GM12873 (cell line): ENCODE measurements around the gene IDUA.

ENCODE experiments used
- TF ChIP-seq, protein P1 (sequence below): IDR thresholded peaks from 2 replicates; pipeline ENCODE4 v1.5.1; 2012; ENCODE audit warnings: low read depth, mild to moderate bottlenecking, moderate library complexity, low read length, control low read depth; ENCODE audit not compliant: insufficient read depth; ENCODE audit errors: missing control alignments

The IDUA gene

DNA sequence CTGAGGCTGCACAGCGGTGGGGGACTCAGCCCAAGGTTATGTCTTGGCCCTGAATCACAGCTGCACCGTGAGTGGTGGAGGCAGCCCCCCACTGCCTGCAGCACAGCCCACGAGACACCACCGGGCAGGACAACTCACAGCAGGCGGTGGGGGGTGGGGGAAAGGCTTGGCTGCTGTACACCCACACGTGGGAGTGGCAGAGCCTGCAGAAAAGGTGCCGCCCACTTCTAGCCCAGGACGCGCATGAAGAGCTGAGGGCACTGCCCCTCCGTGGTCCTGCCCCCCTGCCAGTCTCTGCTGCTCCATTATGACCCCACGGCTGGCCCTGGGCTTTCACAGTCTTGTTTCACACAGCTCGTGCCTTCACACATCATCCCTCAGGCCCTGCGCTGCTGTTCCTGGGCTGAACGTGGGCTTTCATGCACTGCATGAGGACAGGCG lies 65.4 kb downstream of the IDUA start:
- TF ChIP-seq, protein P1, sequence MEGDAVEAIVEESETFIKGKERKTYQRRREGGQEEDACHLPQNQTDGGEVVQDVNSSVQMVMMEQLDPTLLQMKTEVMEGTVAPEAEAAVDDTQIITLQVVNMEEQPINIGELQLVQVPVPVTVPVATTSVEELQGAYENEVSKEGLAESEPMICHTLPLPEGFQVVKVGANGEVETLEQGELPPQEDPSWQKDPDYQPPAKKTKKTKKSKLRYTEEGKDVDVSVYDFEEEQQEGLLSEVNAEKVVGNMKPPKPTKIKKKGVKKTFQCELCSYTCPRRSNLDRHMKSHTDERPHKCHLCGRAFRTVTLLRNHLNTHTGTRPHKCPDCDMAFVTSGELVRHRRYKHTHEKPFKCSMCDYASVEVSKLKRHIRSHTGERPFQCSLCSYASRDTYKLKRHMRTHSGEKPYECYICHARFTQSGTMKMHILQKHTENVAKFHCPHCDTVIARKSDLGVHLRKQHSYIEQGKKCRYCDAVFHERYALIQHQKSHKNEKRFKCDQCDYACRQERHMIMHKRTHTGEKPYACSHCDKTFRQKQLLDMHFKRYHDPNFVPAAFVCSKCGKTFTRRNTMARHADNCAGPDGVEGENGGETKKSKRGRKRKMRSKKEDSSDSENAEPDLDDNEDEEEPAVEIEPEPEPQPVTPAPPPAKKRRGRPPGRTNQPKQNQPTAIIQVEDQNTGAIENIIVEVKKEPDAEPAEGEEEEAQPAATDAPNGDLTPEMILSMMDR: no peak

DNA sequence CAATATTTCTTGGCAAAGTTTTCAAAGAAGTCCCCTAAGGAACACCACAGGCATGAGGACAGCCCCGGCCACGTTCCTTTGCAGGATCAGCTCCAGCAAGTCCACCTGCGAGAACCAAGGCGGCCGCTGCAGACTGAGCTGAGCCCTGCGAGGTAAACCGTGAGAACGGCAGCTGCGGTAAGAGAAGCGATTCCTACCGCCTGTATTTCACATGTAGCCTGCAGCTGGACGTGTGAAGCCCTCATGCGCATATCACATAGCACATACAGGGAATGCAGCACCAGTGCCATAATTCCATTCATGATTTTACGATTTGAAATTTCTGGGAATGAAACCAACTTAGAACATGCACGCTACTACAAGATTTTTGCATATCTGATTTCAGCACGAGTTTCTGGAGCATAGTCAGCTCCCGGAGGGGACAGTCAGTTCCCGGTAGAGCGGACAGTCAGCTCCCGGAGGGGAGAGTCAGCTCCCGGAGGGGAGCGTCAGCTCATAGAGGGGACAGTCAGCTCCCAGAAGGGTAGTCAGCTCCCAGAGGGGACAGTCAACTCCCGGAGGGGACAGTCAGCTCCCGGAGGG lies 66.3 kb downstream of the IDUA start:
- TF ChIP-seq, protein P1: no peak
